Measurements from ENCODE around the gene CPPED1.

Gene CPPED1

GRCh38 chr16:12803203-12804093, at the start of gene CPPED1 (continued):
- TF ChIP-seq ZNF114 (tag by site-specific recombination; IDR thresholded peaks at IDR 0.05) (no peak), ZNF354C (tag by site-specific recombination; IDR thresholded peaks at IDR 0.05; ENCODE audit: borderline replicate concordance, low read depth) (no peak), ZNF664 (tag by site-specific recombination; IDR thresholded peaks at IDR 0.05) (peak; percentile 59; the same call in 1 of the 2 replicates), ZSCAN18 (tag by site-specific recombination; IDR thresholded peaks at IDR 0.05) (peak; percentile 82; the same call in 1 of the 2 replicates), ZNF645 (tag by site-specific recombination; IDR thresholded peaks at IDR 0.05) (peak; percentile 86; the same call in 1 of the 2 replicates), ZNF391 (tag by site-specific recombination; IDR thresholded peaks at IDR 0.05; ENCODE audit: borderline replicate concordance, low read depth) (peak; percentile 91; the same call in 1 of the 2 replicates), ZNF48 (tag by site-specific recombination; IDR thresholded peaks at IDR 0.05) (no peak), OVOL3 (tag by site-specific recombination; IDR thresholded peaks at IDR 0.05) (peak; percentile 71; the same call in 1 of the 2 replicates), KLF16 (tag by site-specific recombination; IDR thresholded peaks at IDR 0.05) (peak; percentile 98), ZSCAN16 (tag by site-specific recombination; IDR thresholded peaks at IDR 0.05) (no peak), ZNF341 (tag by site-specific recombination; IDR thresholded peaks at IDR 0.05; ENCODE audit: low read depth) (peak; percentile 68), ZFP37 (tag by site-specific recombination; IDR thresholded peaks at IDR 0.05) (peak; percentile 98; the same call in 1 of the 2 replicates), ZNF585B (tag by site-specific recombination; IDR thresholded peaks at IDR 0.05) (no peak), KLF9 (tag by site-specific recombination; IDR thresholded peaks at IDR 0.05; ENCODE audit: low read depth) (peak; percentile 90), REST (tag by site-specific recombination; IDR thresholded peaks at IDR 0.05) (peak; percentile 79), ZNF707 (tag by site-specific recombination; IDR thresholded peaks at IDR 0.05) (no peak), ZSCAN30 (tag by site-specific recombination; IDR thresholded peaks at IDR 0.05) (peak; percentile 83; the same call in 1 of the 2 replicates), ZNF211 (tag by site-specific recombination; IDR thresholded peaks at IDR 0.05; ENCODE audit: low read depth) (peak; percentile 59; the same call in 1 of the 2 replicates), ZNF488 (tag by site-specific recombination; IDR thresholded peaks at IDR 0.05) (0 out of 2 replicates have a peak, but pooled peaks have one; percentile 17), ZNF473 (tag by site-specific recombination; IDR thresholded peaks at IDR 0.05) (peak; percentile 91), ZNF843 (tag by site-specific recombination; IDR thresholded peaks at IDR 0.05) (peak; percentile 64), ZNF221 (tag by site-specific recombination; IDR thresholded peaks at IDR 0.05; ENCODE audit: borderline replicate concordance) (no peak), AEBP2 (tag by site-specific recombination; IDR thresholded peaks at IDR 0.05; ENCODE audit: borderline replicate concordance) (no peak), IKZF3 (tag by site-specific recombination; IDR thresholded peaks at IDR 0.05) (peak; percentile 29; the same call in 1 of the 2 replicates), ZNF704 (tag by site-specific recombination; IDR thresholded peaks at IDR 0.05) (no peak), ZNF274 (IDR thresholded peaks at IDR 0.05; ENCODE audit: low read length) (no peak), ZNF274 (tag by site-specific recombination; IDR thresholded peaks at IDR 0.05; ENCODE audit: borderline replicate concordance) (no peak), YY2 (tag by site-specific recombination; IDR thresholded peaks at IDR 0.05) (peak; percentile 100), ZNF76 (tag by site-specific recombination; IDR thresholded peaks at IDR 0.05; ENCODE audit: borderline replicate concordance, low read depth) (peak; percentile 89), ZNF555 (tag by site-specific recombination; conservative IDR thresholded peaks at IDR 0.05) (no peak)
